OCI-LY7 (cell line): Measurements from ENCODE around the gene HTR7.

Experiments used
- CTCF ChIP-seq: fragments of 200-600 bp; sonication (generic); conservative IDR thresholded peaks from 2 replicates; pipeline ENCODE4 v1.5.1; 2014; ENCODE audit warnings: mild to moderate bottlenecking, antibody characterized with exemption, low read length, moderate library complexity, mixed read lengths
- EZH2phosphoT487 ChIP-seq: fragments of 200-600 bp; sonication (generic); IDR thresholded peaks from 2 replicates; pipeline ENCODE4 v1.6.1; 2018; ENCODE audit warnings: low read depth, borderline replicate concordance, mild to moderate bottlenecking, mixed run types, antibody characterized with exemption, low read length, moderate library complexity, mixed read lengths

GRCh38 chr10:90845726-90846125, 12.1 kb downstream of the HTR7 start:
- TF ChIP-seq EZH2phosphoT487 (no peak), CTCF (no peak)
